Transverse colon (tissue), 4 donors: ENCODE results near the gene CDC42BPB.

Experiments used
- CTCF ChIP-seq, 5 experiments: fragments of 200-600 bp in 3 of 5; fragments of 450-650 bp in 2 of 5; sonication (generic) in 3 of 5; IDR thresholded peaks; 1 replicate in 2 of 5; 2 replicates in 3 of 5; pipeline ENCODE4 v1.5.1; 2016 to 2017; ENCODE audit warnings: antibody characterized with exemption in 5 of 5, inconsistent platforms in 3 of 5, mild to moderate bottlenecking in 2 of 5, moderate library complexity in 1 of 5
- POLR2AphosphoS5 ChIP-seq, 3 donors: sonication (generic); formaldehyde crosslinking; IDR thresholded peaks; one replicate each; pipeline ENCODE4 v1.6.1; 2016; ENCODE audit warnings: antibody characterized with exemption in 3 of 3

- TF ChIP-seq CTCF (IDR thresholded peaks at IDR 0.05): no peak
- TF ChIP-seq POLR2AphosphoS5 (IDR thresholded peaks at IDR 0.05): no peak
Observed at GRCh38 chr14:102966681-102967505, 90.5 kb downstream of the CDC42BPB start.
